Activated CD4-positive, alpha-beta T cell treated with anti-CD3 and anti-CD28 coated beads, Interleukin-2, Interleukin-6, amounts not matched to agents 100 ng/mL and 50 ng/mL, durations not matched to agents 16 hours and 8 hours (primary cell): ENCODE data around the gene GUSB.
"Not testable (repeated sequence)": the region's sequence is repeated elsewhere in the genome, so short reads cannot be mapped to it uniquely, and the experiment has no call there.

Experiments used
- DNase-seq: peaks from one replicate; pipeline ENCODE4 v3.0.0-alpha.2; 2020

GUSB gene

GRCh38 chr7:65981965-65982792 lies at the start of gene GUSB:
GUSB (minus strand) TSS chr7:65982213; CDS start chr7:65982183, 30 bp downstream.
- DNase-seq = peak; percentile 95

- not testable (repeated sequence) for DNase-seq
These were observed 46.3 kb upstream of the GUSB start for GRCh38 chr7:66028342-66028741.

GRCh38 chr7:66016131-66016461 lies 34.1 kb upstream of the GUSB start:
- DNase-seq = no peak

- no peak for DNase-seq
These were observed 33.6 kb upstream of the GUSB start for GRCh38 chr7:66015440-66016130.

GRCh38 chr7:66013938-66014337 lies 31.9 kb upstream of the GUSB start:
- no peak for DNase-seq

- DNase-seq = no peak
These were observed 25.2 kb upstream of the GUSB start for GRCh38 chr7:66007232-66007631.

GRCh38 chr7:66005115-66005671 lies 23.2 kb upstream of the GUSB start:
- DNase-seq = not testable (repeated sequence)

- not testable (repeated sequence) for DNase-seq
These were observed 18.9 kb upstream of the GUSB start for GRCh38 chr7:66000823-66001417.

GRCh38 chr7:65994984-65995383 lies 13.0 kb upstream of the GUSB start:
- DNase-seq = not testable (repeated sequence)

GRCh38 chr7:65992526-65992925 lies 10.5 kb upstream of the GUSB start:
- no peak for DNase-seq

- DNase-seq = not testable (repeated sequence)
These were observed 9.8 kb upstream of the GUSB start for GRCh38 chr7:65991829-65992228.

- DNase-seq = no peak
These were observed 7.7 kb upstream of the GUSB start for GRCh38 chr7:65989694-65990080.

- DNase-seq = not testable (repeated sequence)
These were observed 6.5 kb upstream of the GUSB start for GRCh38 chr7:65988503-65988902.

GRCh38 chr7:65988084-65988483 lies 6.1 kb upstream of the GUSB start:
- no peak for DNase-seq

GRCh38 chr7:65983965-65984658 lies 2.1 kb upstream of the GUSB start:
- no peak for DNase-seq

- DNase-seq = peak; percentile 75
These were observed 1.3 kb downstream of the GUSB start for GRCh38 chr7:65980478-65981250.

- DNase-seq = no peak
These were observed 2.2 kb downstream of the GUSB start for GRCh38 chr7:65979583-65980477.

- DNase-seq = no peak
These were observed 3.0 kb downstream of the GUSB start for GRCh38 chr7:65978891-65979582.

- no peak for DNase-seq
These were observed 5.3 kb downstream of the GUSB start for GRCh38 chr7:65976659-65977196.

- no peak for DNase-seq
These were observed 6.1 kb downstream of the GUSB start for GRCh38 chr7:65975814-65976445.
